Endothelial cell of umbilical vein (primary cell): ENCODE data around the gene GTF2B. TPM values are rescaled to one million over a fixed set of nuclear protein-coding genes. Genes with fewer than 3 reads are reported as not detected.

Experiments used
- BruUV-seq: library from RNA; stranded (reverse); fragments of 400-500 nt; replicated peaks from 2 replicates; lab custom pipeline; 2021; lab: Mats Ljungman, UMichigan
- CTCF ChIA-PET: fragments of 300-600, 350-600 bp; sonication (Branson Sonifier 250); formaldehyde crosslinking; loops from one replicate; lab custom pipeline; 2021; ENCODE audit warnings: antibody characterized with exemption, inconsistent platforms; lab: Charles Lee
- POLR2A ChIA-PET: fragments of 300-600, 350-600 bp; sonication (Branson Sonifier 250); formaldehyde crosslinking; loops from one replicate; lab custom pipeline; 2021; ENCODE audit warnings: antibody characterized with exemption, inconsistent platforms; lab: Charles Lee
- DNase-seq: peaks from one replicate; pipeline ENCODE4 v3.0.0-alpha.2; 2011; ENCODE audit warnings: low read depth, low spot score
- FAIRE-seq: peaks from 2 replicates; lab custom pipeline; 2011; peaks lifted over from hg19 to GRCh38; lab: Jason Lieb, UNC
- H2AFZ ChIP-seq: 2 replicates; pipeline ENCODE4 v1.6.0; 2012; ENCODE audit warnings: low read depth, low read length, control low read depth, inconsistent platforms
- H3K27ac ChIP-seq: 2 replicates; pipeline ENCODE4 v1.5.1; 2011; ENCODE audit warnings: low read depth, mild to moderate bottlenecking, control low read depth, low read length, moderate library complexity; ENCODE audit not compliant: insufficient read depth
- H3K27me3 ChIP-seq, 2 experiments: 2 replicates each; pipeline versions ENCODE4 v1.6.0 to v1.6.1; 2011; ENCODE audit warnings: low read length in 2 of 2, mixed read lengths in 1 of 2; ENCODE audit not compliant: control insufficient read depth in 2 of 2, insufficient read depth in 2 of 2
- H3K36me3 ChIP-seq, 2 experiments: 2 replicates in 1 of 2; 3 replicates in 1 of 2; pipeline ENCODE4 v1.5.1; 2011; ENCODE audit warnings: low read length in 2 of 2, mild to moderate bottlenecking in 1 of 2, moderate library complexity in 1 of 2; ENCODE audit not compliant: control insufficient read depth in 2 of 2, insufficient read depth in 2 of 2; ENCODE audit errors: extremely low read depth in 1 of 2
- H3K4me1 ChIP-seq: 3 replicates; pipeline ENCODE4 v1.5.1; 2011; ENCODE audit warnings: mild to moderate bottlenecking, low read length; ENCODE audit not compliant: control insufficient read depth, insufficient read depth; ENCODE audit errors: extremely low read depth
- H3K4me2 ChIP-seq: 2 replicates; pipeline ENCODE4 v1.6.1; 2011; ENCODE audit warnings: low read length, control low read depth, mixed read lengths; ENCODE audit not compliant: insufficient read depth
- H3K4me3 ChIP-seq, 3 experiments: fragments of 200-600 bp in 1 of 3; sonication (generic), shearing (Covaris generic) in 1 of 3; replicated peaks in 1 of 3; 2 replicates each; pipeline ENCODE4 v1.5.1; 2011 to 2016; ENCODE audit warnings: control low read depth in 3 of 3, low read length in 3 of 3, mild to moderate bottlenecking in 2 of 3, inconsistent platforms in 1 of 3, low read depth in 1 of 3, moderate library complexity in 1 of 3; ENCODE audit not compliant: insufficient read depth in 1 of 3
- H3K79me2 ChIP-seq: 2 replicates; pipeline ENCODE4 v1.6.0; 2012; ENCODE audit warnings: low read length, inconsistent platforms; ENCODE audit not compliant: control insufficient read depth, insufficient read depth
- H3K9ac ChIP-seq: replicated peaks from 2 replicates; pipeline ENCODE3; 2011; ENCODE audit warnings: low read length, control low read depth; ENCODE audit not compliant: insufficient read depth; ENCODE audit errors: extremely low read depth
- H3K9me1 ChIP-seq: replicated peaks from 3 replicates; pipeline ENCODE4 v1.6.0; 2011; ENCODE audit warnings: mild to moderate bottlenecking, low read length; ENCODE audit not compliant: control insufficient read depth, insufficient read depth; ENCODE audit errors: extremely low read depth
- H3K9me3 ChIP-seq: replicated peaks from 2 replicates; pipeline ENCODE4 v1.5.1; 2012; ENCODE audit warnings: low read length, inconsistent platforms; ENCODE audit not compliant: control insufficient read depth, insufficient read depth
- H4K20me1 ChIP-seq: replicated peaks from 2 replicates; pipeline ENCODE3; 2011; ENCODE audit warnings: mild to moderate bottlenecking, low read length; ENCODE audit not compliant: control insufficient read depth, insufficient read depth; ENCODE audit errors: extremely low read depth
- EZH2 ChIP-seq: IDR thresholded peaks from 2 replicates; pipeline ENCODE4 v1.6.1; 2012; ENCODE audit warnings: borderline replicate concordance, low read depth, mild to moderate bottlenecking, moderate library complexity, low read length, inconsistent platforms; ENCODE audit not compliant: severe bottlenecking
- FOS ChIP-seq: IDR thresholded peaks from 2 replicates; pipeline ENCODE4 v1.6.1; 2011; ENCODE audit warnings: mild to moderate bottlenecking, low read length, moderate library complexity, borderline replicate concordance; ENCODE audit not compliant: insufficient read depth
- GATA2 ChIP-seq: IDR thresholded peaks from 2 replicates; pipeline ENCODE4 v1.7.0; 2011; ENCODE audit warnings: low read depth, mild to moderate bottlenecking, moderate library complexity, mixed read lengths, low read length; ENCODE audit not compliant: insufficient read length, insufficient read depth
- JUN ChIP-seq: IDR thresholded peaks from 2 replicates; pipeline ENCODE4 v1.6.1; 2011; ENCODE audit warnings: borderline replicate concordance, low read depth; ENCODE audit not compliant: insufficient read length, insufficient read depth
- MYC ChIP-seq: IDR thresholded peaks from one replicate; pipeline ENCODE4 v1.6.1; 2011; ENCODE audit warnings: mild to moderate bottlenecking, low read depth, low read length
- POLR2A ChIP-seq: IDR thresholded peaks from 2 replicates; pipeline ENCODE4 v1.6.1; 2012; ENCODE audit warnings: low read depth, mild to moderate bottlenecking, control low read depth, low read length
- POLR2AphosphoS5 ChIP-seq: IDR thresholded peaks from 2 replicates; pipeline ENCODE4 v1.6.1; 2012; ENCODE audit warnings: low read depth, mild to moderate bottlenecking, control low read depth, low read length, moderate library complexity; ENCODE audit not compliant: insufficient read depth
- dilution Hi-C: fragments of 300-500 bp; cut with MboI; formaldehyde crosslinking; loops from one replicate; pipeline ENCODE4 v1.15.0; 2019; ENCODE audit warnings: low sequenced_read_pairs; ENCODE audit not compliant: extremely low pct_ligation_motif_present
- intact Hi-C: fragments of 100-400 bp; cut with micrococcal nuclease; formaldehyde crosslinking; loops from one replicate; pipeline ENCODE4 v1.10.0; 2022
- polyA plus RNA-seq, 4 experiments: library from polyadenylated mRNA; depleted of rRNA in 3 of 4; stranded (reverse) in 3 of 4; unstranded in 1 of 4; fragments of >200 nt; gene quantifications; 2 replicates each; pipeline versions ENCODE4 v1.2.1 to v1.2.3, GENCODE V29; 2011 to 2012; ENCODE audit warnings: missing spikeins in 1 of 4
- total RNA-seq: library from RNA; stranded (reverse); gene quantifications from 2 replicates; pipeline ENCODE4 v1.2.3, GENCODE V29; 2021
- TF ChIP-seq, protein P1 (sequence below): IDR thresholded peaks from 2 replicates; pipeline ENCODE4 v1.6.1; 2011; ENCODE audit not compliant: insufficient read depth, insufficient read length

The GTF2B gene
- total and polyA plus RNA-seq, 2 donors (not counting 3 experiments of a cell fraction or from before 2014, with no cell fraction given), result 19.8 to 20.0 TPM

DNA sequence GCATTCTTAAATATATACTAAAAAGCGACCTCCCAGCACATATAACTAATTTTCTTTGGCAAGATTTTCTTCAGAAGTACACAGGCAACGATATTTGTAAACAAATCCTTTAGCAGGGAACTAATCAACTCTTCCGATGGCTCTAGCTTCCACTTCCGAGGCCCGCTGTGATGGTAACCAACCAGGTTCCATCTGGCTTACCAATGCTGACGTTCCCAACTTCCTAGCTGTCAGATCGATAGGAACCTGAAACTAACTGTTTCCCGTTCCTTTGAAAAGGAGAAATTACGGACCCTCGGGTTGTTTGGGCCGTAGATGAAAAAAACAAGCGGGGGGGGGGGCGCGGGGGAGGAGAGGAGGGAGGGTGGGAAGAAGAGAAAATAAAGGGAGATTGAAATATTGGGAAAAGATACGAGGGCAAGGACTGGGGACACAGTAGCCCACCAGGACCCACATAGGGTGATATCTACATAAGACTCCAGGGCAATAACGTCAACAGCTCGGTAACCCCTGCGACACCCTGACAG is 513 bp downstream of the GTF2B start:
- TF ChIP-seq, protein P1, sequence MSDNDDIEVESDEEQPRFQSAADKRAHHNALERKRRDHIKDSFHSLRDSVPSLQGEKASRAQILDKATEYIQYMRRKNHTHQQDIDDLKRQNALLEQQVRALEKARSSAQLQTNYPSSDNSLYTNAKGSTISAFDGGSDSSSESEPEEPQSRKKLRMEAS, result no peak
- TF ChIP-seq GATA2 (no peak), MYC (no peak), EZH2 (no peak), FOS (no peak), JUN (no peak), POLR2AphosphoS5 (no peak), POLR2A (no peak)
- peak; percentile 39 for DNase-seq
- peaks cover 35% of the 10 kb centered on the region for H3K79me2 ChIP-seq
- intact Hi-C loops (loop anchor here (1.0 kb wide), 1 partner anchor 207 kb away; the partner anchor contains the start of gene PKN2), dilution Hi-C loops (no loop called here)
- H2AFZ ChIP-seq, result peak overlapping the region; percentile 1
- no peak for FAIRE-seq
- ChIA-PET POLR2A (interaction anchor here (0.5 to 1.5 kb wide), 10 partner anchors 13 to 633 kb away, joined by 3 to 9 read pairs (median 5); partner anchors contain the start of gene PKN2), CTCF (interaction anchor here (1.5 kb wide), 3 partner anchors 11 to 235 kb away, joined by 3 to 4 read pairs (median 4); no protein-coding TSS in a partner anchor)
- H3K27ac ChIP-seq, result peak overlapping the region; percentile 27
- peak overlapping the region; percentile 68 to 91 (median 81) for H3K4me3 ChIP-seq
- H3K27me3 ChIP-seq, result peaks cover under 1 to 2% of the 10 kb centered on the region in 2 experiments
- peak overlapping the region; percentile 86 for H3K4me2 ChIP-seq
- H3K4me1 ChIP-seq, result peaks cover 7% of the 10 kb centered on the region
- H3K9me3 ChIP-seq, result no peaks in the 10 kb centered on the region
- no peaks in the 10 kb centered on the region for H4K20me1 ChIP-seq
- H3K9me1 ChIP-seq, result no peaks in the 10 kb centered on the region
- no TSS peak for BruUV-seq
- H3K36me3 ChIP-seq, result peaks cover 4% of the 10 kb centered on the region in 2 experiments
- peak overlapping the region; percentile 69 for H3K9ac ChIP-seq
